ENCODE results near the gene NUBPL.

Gene NUBPL

GRCh38 chr14:31592122-31592521 lies 30.9 kb downstream of the NUBPL start:
- no peak for TF ChIP-seq EZH2phosphoT487 (IDR thresholded peaks at IDR 0.05; ENCODE audit: borderline replicate concordance, low read length)
- no peak for TF ChIP-seq CTCF (IDR thresholded peaks at IDR 0.05; ENCODE audit: low read depth, low read length, poor library complexity, severe bottlenecking)
- no peaks in the 10 kb centered on the region for H3K9me3 ChIP-seq (ENCODE audit: control insufficient read depth, insufficient read depth, low read length)
- H4K20me1 ChIP-seq (ENCODE audit: control insufficient read depth, insufficient read depth, low read depth, low read length): no peaks in the 10 kb centered on the region
- no peak overlapping the region for H3K27ac ChIP-seq (ENCODE audit: low read depth, low read length)
- H3K36me3 ChIP-seq (ENCODE audit: control insufficient read depth, low read length): no peaks in the 10 kb centered on the region
- no peaks in the 10 kb centered on the region for H3K9me2 ChIP-seq (replicated peaks; ENCODE audit: control insufficient read depth, low read length)
- H3K4me1 ChIP-seq (ENCODE audit: control insufficient read depth, low read length): peaks cover 30% of the 10 kb centered on the region
- H3K4me2 ChIP-seq (ENCODE audit: low read length): no peak overlapping the region
- H3K27me3 ChIP-seq (ENCODE audit: control insufficient read depth, low read length): no peaks in the 10 kb centered on the region
- H3K4me3 ChIP-seq (ENCODE audit: low read length): no peak overlapping the region
- H3F3A ChIP-seq (ENCODE audit: control insufficient read depth, insufficient read depth): no peaks in the 10 kb centered on the region; the same call in 1 of the 2 replicates
- H3K79me2 ChIP-seq (ENCODE audit: control insufficient read depth, low read length): no peaks in the 10 kb centered on the region

- H3K4me3 ChIP-seq (ENCODE audit: low read length): no peak overlapping the region
- no peaks in the 10 kb centered on the region for H4K20me1 ChIP-seq (ENCODE audit: control insufficient read depth, insufficient read depth, low read depth, low read length)
- H3K27me3 ChIP-seq (ENCODE audit: control insufficient read depth, low read length): no peaks in the 10 kb centered on the region
- TF ChIP-seq EZH2phosphoT487 (IDR thresholded peaks at IDR 0.05; ENCODE audit: borderline replicate concordance, low read length) (no peak), CTCF (IDR thresholded peaks at IDR 0.05; ENCODE audit: low read depth, low read length, poor library complexity, severe bottlenecking) (no peak)
- no peaks in the 10 kb centered on the region for H3K9me2 ChIP-seq (replicated peaks; ENCODE audit: control insufficient read depth, low read length)
- H3K27ac ChIP-seq (ENCODE audit: low read depth, low read length): no peak overlapping the region
- no peaks in the 10 kb centered on the region for H3K36me3 ChIP-seq (ENCODE audit: control insufficient read depth, low read length)
- no peaks in the 10 kb centered on the region for H3K79me2 ChIP-seq (ENCODE audit: control insufficient read depth, low read length)
- H3F3A ChIP-seq (ENCODE audit: control insufficient read depth, insufficient read depth): no peaks in the 10 kb centered on the region; the same call in 1 of the 2 replicates
- peaks cover 30% of the 10 kb centered on the region for H3K4me1 ChIP-seq (ENCODE audit: control insufficient read depth, low read length)
- H3K4me2 ChIP-seq (ENCODE audit: low read length): no peak overlapping the region
- H3K9me3 ChIP-seq (ENCODE audit: control insufficient read depth, insufficient read depth, low read length): no peaks in the 10 kb centered on the region
These were observed 31.4 kb downstream of the NUBPL start for GRCh38 chr14:31592631-31593030.

GRCh38 chr14:31596342-31597095 lies 35.3 kb downstream of the NUBPL start:
- Histone ChIP-seq H3F3A (ENCODE audit: control insufficient read depth, insufficient read depth) (no peaks in the 10 kb centered on the region; the same call in 1 of the 2 replicates), H3K4me3 (ENCODE audit: low read length) (no peak overlapping the region), H3K36me3 (ENCODE audit: control insufficient read depth, low read length) (peaks cover 5% of the 10 kb centered on the region; the same call in 1 of the 2 replicates), H3K79me2 (ENCODE audit: control insufficient read depth, low read length) (no peaks in the 10 kb centered on the region), H3K27ac (ENCODE audit: low read depth, low read length) (no peak overlapping the region), H3K9me3 (ENCODE audit: control insufficient read depth, insufficient read depth, low read length) (peaks cover 3% of the 10 kb centered on the region; the same call in 1 of the 2 replicates), H3K4me2 (ENCODE audit: low read length) (no peak overlapping the region), H3K4me1 (ENCODE audit: control insufficient read depth, low read length) (peaks cover 30% of the 10 kb centered on the region), H4K20me1 (ENCODE audit: control insufficient read depth, insufficient read depth, low read depth, low read length) (no peaks in the 10 kb centered on the region), H3K27me3 (ENCODE audit: control insufficient read depth, low read length) (no peaks in the 10 kb centered on the region), H3K9me2 (replicated peaks; ENCODE audit: control insufficient read depth, low read length) (no peaks in the 10 kb centered on the region)
- TF ChIP-seq CTCF (IDR thresholded peaks at IDR 0.05; ENCODE audit: low read depth, low read length, poor library complexity, severe bottlenecking) (no peak), EZH2phosphoT487 (IDR thresholded peaks at IDR 0.05; ENCODE audit: borderline replicate concordance, low read length) (no peak)

Data from DOHH2 (cell line).